Umbilical cord (tissue), 2 donors: Measurements from ENCODE around the gene PCDHGA1. TPM values are rescaled to one million over a fixed set of nuclear protein-coding genes. Genes with fewer than 3 reads are reported as not detected.

Source experiments
- DNase-seq: peaks from one replicate; pipeline ENCODE4 v3.0.0-alpha.2; 2015; ENCODE audit warnings: low spot score
- total RNA-seq: library from RNA; depleted of rRNA; stranded (reverse); fragments of >200 nt; gene quantifications from one replicate; pipeline ENCODE4 v1.2.3, GENCODE V29; 2014; ENCODE audit warnings: low replicate concordance; ENCODE audit not compliant: insufficient read depth

Gene PCDHGA1
- total RNA-seq, 1 donor from 2014 or later: 0.96 TPM

GRCh38 chr5:141439411-141440141 is 109.3 kb downstream of the PCDHGA1 start:
- no peak for DNase-seq

- DNase-seq: no peak
These were observed 110.0 kb downstream of the PCDHGA1 start for GRCh38 chr5:141440341-141440740.

- DNase-seq: no peak
These were observed 111.4 kb downstream of the PCDHGA1 start for GRCh38 chr5:141441571-141442170.

- DNase-seq: no peak
These were observed 135.0 kb downstream of the PCDHGA1 start for GRCh38 chr5:141465351-141465750.

GRCh38 chr5:141475625-141476131 is 145.4 kb downstream of the PCDHGA1 start, which contains the start of gene PCDHGC3:
TSS of gene PCDHGC3 (plus strand) at chr5:141475966. CDS start at chr5:141476117, 151 bp downstream.
- peak; percentile 98 for DNase-seq

GRCh38 chr5:141476132-141476911 is 146.0 kb downstream of the PCDHGA1 start:
- peak; percentile 84 for DNase-seq

GRCh38 chr5:141477044-141477575 is 146.8 kb downstream of the PCDHGA1 start:
- DNase-seq: no peak

DNA sequence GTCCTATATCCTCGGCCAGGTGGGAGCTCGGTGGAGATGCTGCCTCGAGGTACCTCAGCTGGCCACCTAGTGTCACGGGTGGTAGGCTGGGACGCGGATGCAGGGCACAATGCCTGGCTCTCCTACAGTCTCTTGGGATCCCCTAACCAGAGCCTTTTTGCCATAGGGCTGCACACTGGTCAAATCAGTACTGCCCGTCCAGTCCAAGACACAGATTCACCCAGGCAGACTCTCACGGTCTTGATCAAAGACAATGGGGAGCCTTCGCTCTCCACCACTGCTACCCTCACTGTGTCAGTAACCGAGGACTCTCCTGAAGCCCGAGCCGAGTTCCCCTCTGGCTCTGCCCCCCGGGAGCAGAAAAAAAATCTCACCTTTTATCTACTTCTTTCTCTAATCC is 147.5 kb downstream of the PCDHGA1 start:
- DNase-seq: no peak

GRCh38 chr5:141478321-141478945 is 148.1 kb downstream of the PCDHGA1 start:
- peak; percentile 26 for DNase-seq

GRCh38 chr5:141479776-141480175 is 149.5 kb downstream of the PCDHGA1 start:
- DNase-seq: no peak

DNA sequence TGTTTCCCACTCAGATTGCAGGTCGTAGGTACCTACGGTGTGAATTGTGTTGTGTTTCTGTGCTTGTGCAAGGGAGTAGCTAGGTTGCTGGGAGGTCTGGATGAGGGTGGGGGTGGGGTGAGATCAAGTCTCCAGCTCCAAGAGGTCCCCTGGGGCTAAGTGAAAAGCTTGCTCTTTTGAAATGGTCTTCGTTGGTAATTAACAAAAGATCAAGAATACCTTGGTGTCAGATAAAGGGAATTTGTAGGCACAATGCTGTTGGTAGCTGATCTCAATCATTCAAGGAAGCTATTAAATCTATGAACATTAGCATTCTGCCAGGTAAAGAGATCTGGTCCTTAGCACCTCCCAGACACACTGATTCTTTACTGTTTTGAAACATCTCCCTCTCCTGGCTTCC is 153.6 kb downstream of the PCDHGA1 start:
- DNase-seq: no peak

DNA sequence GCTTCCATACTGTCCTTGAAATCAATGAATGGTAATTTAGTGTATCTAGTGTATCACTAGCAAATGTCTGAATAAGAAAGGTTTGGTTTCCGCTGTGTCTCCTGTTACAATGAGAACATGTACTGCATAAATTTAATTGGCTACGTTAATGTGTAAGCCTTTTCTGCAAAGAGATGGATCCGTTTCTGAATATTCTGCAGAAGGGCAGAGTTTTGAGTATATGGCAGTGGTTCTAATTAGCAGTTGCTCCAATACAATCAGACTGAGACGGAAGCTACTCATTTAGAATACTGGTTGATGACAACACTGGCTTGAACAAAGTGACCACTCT is 154.0 kb downstream of the PCDHGA1 start:
- DNase-seq: no peak

DNA sequence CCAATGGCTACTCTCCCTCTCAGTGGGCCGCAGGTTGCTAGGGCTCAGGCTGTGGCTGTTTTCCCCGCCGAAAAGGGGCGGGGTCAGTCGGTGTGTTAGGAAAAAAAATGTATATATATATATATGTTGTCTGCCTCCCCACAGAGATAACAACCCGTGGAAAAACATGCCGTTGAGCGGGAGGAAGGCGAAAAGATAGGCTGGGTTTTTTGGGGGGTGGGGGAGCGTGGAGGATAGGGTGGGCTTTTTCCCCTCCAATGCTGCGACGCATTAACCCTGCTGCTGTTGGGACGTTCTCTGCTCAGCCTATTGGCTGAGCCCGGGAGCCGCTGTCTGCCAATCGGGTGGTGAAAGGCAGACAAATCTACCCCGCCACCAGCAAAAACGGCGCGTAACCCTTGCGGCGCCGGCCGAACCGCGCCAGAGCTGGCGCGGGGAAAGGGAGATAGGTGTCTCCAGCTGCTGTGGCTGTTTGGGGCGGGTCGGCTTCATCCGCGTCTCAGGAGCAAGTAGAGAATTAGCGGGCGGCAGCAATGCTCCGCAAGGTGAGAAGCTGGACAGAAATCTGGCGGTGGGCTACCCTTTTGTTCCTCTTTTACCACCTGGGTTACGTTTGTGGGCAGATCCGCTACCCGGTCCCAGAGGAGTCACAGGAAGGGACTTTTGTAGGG is 154.5 kb downstream of the PCDHGA1 start, which contains the start of gene PCDHGC4:
Gene PCDHGC4 (plus strand): TSS at position 390 of the 671 bp plus-strand sequence. CDS start 144 bp downstream, at position 534.
- DNase-seq: peak; percentile 39

DNA sequence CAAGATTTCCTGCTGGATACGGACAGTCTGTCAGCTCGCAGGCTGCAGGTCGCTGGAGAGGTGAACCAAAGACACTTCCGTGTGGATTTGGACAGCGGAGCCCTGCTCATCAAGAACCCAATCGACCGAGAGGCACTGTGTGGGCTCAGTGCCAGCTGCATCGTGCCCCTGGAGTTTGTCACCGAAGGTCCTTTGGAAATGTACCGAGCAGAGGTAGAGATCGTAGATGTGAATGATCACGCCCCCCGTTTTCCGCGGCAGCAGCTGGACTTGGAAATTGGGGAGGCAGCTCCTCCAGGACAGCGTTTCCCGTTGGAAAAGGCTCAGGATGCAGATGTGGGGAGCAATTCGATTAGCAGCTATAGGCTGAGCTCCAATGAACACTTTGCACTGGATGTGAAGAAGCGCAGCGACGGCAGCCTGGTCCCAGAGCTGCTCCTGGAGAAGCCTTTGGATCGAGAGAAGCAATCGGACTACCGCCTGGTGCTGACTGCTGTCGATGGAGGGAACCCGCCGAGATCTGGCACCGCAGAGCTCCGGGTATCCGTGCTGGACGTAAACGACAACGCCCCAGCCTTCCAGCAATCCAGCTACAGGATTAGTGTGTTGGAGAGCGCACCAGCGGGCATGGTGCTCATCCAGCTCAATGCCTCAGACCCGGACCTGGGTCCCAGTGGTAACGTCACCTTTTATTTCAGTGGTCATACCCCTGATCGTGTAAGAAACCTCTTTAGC is 155.2 kb downstream of the PCDHGA1 start:
- no peak for DNase-seq

- DNase-seq: no peak
These were observed 155.8 kb downstream of the PCDHGA1 start for GRCh38 chr5:141486091-141486490.

- DNase-seq: no peak
These were observed 156.8 kb downstream of the PCDHGA1 start for GRCh38 chr5:141487131-141487530.

DNA sequence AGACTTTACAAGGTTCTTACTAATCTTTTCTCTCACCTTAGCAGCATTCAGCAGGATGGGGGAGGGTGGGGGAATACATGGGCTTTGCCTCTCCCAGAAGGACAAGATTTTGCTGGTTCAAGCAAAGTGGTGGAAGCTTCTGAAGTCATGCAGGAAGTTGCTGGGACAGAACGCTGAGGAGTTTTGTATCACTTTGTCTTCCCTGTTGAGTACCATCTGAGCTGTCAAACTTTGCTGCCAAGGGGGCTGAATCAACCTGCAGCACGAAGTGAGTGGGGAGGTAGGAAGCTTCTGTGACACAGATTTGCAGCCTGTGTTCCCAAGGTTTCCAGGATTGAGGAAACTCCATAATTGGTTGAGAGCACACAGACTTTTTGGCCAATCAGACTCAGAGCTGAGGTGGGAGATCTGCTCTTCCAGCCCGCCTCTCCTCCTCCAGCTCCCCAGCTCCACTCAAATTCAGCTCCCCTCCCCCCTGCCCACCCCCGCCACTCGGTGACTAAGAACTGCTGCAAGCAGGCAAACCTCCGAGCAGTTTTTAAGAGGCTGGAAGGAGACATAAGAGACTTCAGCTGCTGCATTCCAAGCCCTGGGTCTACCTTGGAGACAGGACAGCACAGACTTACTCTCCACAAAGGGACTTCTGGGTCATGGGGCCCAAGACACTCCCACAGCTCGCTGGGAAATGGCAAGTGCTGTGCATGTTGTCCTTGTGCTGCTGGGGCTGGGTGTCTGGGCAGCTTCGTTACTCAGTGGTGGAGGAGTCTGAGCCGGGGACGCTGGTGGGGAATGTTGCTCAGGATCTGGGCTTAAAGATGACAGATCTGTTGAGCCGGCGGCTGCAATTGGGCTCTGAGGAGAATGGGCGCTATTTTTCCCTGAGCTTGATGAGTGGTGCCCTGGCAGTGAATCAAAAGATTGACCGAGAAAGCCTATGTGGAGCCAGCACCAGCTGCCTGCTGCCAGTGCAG is 158.6 kb downstream of the PCDHGA1 start, which contains the start of gene PCDHGC5:
Gene PCDHGC5 (plus strand): TSS at position 491 of the 971 bp plus-strand sequence. CDS start 160 bp downstream, at position 651.
- no peak for DNase-seq

- no peak for DNase-seq
These were observed 159.5 kb downstream of the PCDHGA1 start for GRCh38 chr5:141489841-141490240.

GRCh38 chr5:141490271-141490670 is 160.0 kb downstream of the PCDHGA1 start:
- DNase-seq: no peak
